Stomach (tissue), 4 donors: ENCODE measurements around the gene UTP11.

Source experiments
- CTCF ChIP-seq, 7 experiments: fragments of 450-650 bp in 4 of 7; fragments of 200-600 bp in 3 of 7; sonication (generic) in 3 of 7; IDR thresholded peaks; one replicate each; pipeline ENCODE4 v1.5.1; 2016 to 2019; ENCODE audit warnings: antibody characterized with exemption in 7 of 7, control low read depth in 2 of 7, mild to moderate bottlenecking in 1 of 7
- POLR2A ChIP-seq, 4 donors: fragments of 450-650 bp; IDR thresholded peaks; one replicate each; pipeline ENCODE4 v1.6.1; 2016; ENCODE audit warnings: antibody characterized with exemption in 4 of 4, control low read depth in 2 of 4, mild to moderate bottlenecking in 1 of 4, moderate library complexity in 1 of 4

GRCh38 chr1:37983546-37983945 lies 29.0 kb upstream of the UTP11 start:
- TF ChIP-seq POLR2A (IDR thresholded peaks at IDR 0.05) (no peak), CTCF (IDR thresholded peaks at IDR 0.05) (no peak)
